Glutamatergic neuron (in vitro differentiated cells): Measurements from ENCODE around the gene NCOA4. TPM values are rescaled to one million over a fixed set of nuclear protein-coding genes. Genes with fewer than 3 reads are reported as not detected.

ENCODE experiments used
- DNase-seq: peaks from one replicate; pipeline ENCODE4 v3.0.0; 2022
- H3K27ac Mint-ChIP-seq: one replicate; pipeline ENCODE4 v1.8.0; 2020; ENCODE audit warnings: mild to moderate bottlenecking, mixed read lengths, inconsistent platforms; ENCODE audit not compliant: unreplicated experiment
- H3K27me3 Mint-ChIP-seq: one replicate; pipeline ENCODE4 v1.8.0; 2020; ENCODE audit warnings: mild to moderate bottlenecking, moderate library complexity, mixed read lengths, inconsistent platforms; ENCODE audit not compliant: unreplicated experiment
- H3K36me3 Mint-ChIP-seq: one replicate; pipeline ENCODE4 v1.8.0; 2020; ENCODE audit warnings: mild to moderate bottlenecking, mixed read lengths, inconsistent platforms; ENCODE audit not compliant: unreplicated experiment
- H3K4me1 Mint-ChIP-seq: one replicate; pipeline ENCODE4 v1.8.0; 2020; ENCODE audit warnings: mild to moderate bottlenecking, low read depth, mixed read lengths, inconsistent platforms; ENCODE audit not compliant: unreplicated experiment
- H3K4me3 Mint-ChIP-seq: one replicate; pipeline ENCODE4 v1.8.0; 2020; ENCODE audit warnings: mild to moderate bottlenecking, mixed read lengths, inconsistent platforms; ENCODE audit not compliant: unreplicated experiment
- H3K9me3 Mint-ChIP-seq: one replicate; pipeline ENCODE4 v1.8.0; 2020; ENCODE audit warnings: mild to moderate bottlenecking, moderate library complexity, mixed read lengths, inconsistent platforms; ENCODE audit not compliant: unreplicated experiment
- total RNA-seq: library from RNA; stranded (reverse); fragmentation: NEBNext Ultra II Directional; extraction: Animal tissue kit (Norgen Biotek cat#: 25700); gene quantifications from one replicate; pipeline ENCODE4 v1.2.1, GENCODE V29; 2021; ENCODE audit not compliant: unreplicated experiment
- TF ChIP-seq, protein P1 (sequence below): fragments of 200-600 bp; sonication (generic); IDR thresholded peaks from one replicate; pipeline ENCODE4 v1.5.0; 2021; ENCODE audit not compliant: partially characterized antibody, unreplicated experiment

The NCOA4 gene
- total RNA-seq, 1 donor from 2014 or later: 90.5 TPM

DNA sequence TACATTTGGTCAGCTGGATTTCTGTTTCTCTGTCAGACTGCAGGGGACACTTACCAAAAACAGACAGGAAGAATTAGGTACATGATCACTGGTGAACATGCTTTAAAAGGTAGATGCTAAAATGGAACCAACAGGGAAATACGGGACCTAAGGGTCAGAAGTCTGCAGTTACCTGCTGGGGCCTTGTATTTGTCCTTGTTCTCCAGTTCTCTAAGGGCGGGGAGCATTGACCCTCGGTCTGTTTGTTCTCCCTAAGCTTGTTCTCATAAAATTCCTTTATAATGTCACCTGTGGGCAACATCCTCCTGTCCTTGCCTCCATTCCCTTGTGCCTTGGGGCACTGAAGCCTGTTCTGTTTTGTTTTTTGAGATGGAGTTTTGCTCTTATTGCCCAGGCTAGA lies 45.4 kb upstream of the NCOA4 start:
- TF ChIP-seq, protein P1, sequence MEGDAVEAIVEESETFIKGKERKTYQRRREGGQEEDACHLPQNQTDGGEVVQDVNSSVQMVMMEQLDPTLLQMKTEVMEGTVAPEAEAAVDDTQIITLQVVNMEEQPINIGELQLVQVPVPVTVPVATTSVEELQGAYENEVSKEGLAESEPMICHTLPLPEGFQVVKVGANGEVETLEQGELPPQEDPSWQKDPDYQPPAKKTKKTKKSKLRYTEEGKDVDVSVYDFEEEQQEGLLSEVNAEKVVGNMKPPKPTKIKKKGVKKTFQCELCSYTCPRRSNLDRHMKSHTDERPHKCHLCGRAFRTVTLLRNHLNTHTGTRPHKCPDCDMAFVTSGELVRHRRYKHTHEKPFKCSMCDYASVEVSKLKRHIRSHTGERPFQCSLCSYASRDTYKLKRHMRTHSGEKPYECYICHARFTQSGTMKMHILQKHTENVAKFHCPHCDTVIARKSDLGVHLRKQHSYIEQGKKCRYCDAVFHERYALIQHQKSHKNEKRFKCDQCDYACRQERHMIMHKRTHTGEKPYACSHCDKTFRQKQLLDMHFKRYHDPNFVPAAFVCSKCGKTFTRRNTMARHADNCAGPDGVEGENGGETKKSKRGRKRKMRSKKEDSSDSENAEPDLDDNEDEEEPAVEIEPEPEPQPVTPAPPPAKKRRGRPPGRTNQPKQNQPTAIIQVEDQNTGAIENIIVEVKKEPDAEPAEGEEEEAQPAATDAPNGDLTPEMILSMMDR: no peak
- H3K9me3 Mint-ChIP-seq: no peaks in the 10 kb centered on the region
- DNase-seq: no peak
- no peaks in the 10 kb centered on the region for H3K4me1 Mint-ChIP-seq
- no peak overlapping the region for H3K27ac Mint-ChIP-seq
- no peaks in the 10 kb centered on the region for H3K27me3 Mint-ChIP-seq
- no peak overlapping the region for H3K4me3 Mint-ChIP-seq
- H3K36me3 Mint-ChIP-seq: no peaks in the 10 kb centered on the region

DNA sequence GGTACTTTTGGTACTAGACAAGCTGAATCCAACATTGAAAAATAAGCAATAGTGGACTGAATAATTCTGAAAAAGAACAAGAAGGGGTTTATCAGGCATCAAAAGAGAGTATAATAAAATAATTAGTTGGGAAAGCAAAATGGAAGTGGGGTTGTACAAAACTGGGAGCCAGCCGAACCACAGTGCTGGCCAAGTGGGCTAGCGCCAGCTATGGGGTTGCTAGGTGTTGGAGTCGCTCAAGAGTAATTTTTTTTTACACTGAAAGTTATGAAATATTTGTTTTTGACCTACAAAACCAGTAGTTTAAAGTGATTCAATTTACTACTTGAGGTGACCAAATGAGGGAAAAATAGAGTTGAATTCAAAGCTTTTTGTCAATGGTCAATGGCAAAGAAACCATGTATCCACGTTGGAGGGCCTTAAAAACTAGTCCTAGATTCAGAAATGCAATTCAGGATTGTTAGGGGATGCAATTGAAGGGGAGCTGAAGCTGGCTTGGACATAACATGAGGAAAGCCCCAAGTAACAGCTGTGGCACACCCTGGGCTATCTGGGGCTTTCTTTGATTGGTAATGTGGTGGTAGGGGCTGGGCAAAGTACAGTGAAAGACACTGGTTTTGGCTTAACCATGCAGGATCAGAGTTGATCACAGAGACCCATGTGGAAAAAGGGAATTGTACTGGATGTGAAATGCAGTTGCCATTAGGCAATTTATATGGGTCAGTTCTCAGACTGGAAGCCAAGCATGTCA lies 43.9 kb upstream of the NCOA4 start:
- TF ChIP-seq, protein P1: no peak
- no peak for DNase-seq
- Mint-ChIP-seq H3K4me3 (no peak overlapping the region), H3K4me1 (no peaks in the 10 kb centered on the region), H3K9me3 (no peaks in the 10 kb centered on the region), H3K36me3 (no peaks in the 10 kb centered on the region), H3K27ac (no peak overlapping the region), H3K27me3 (no peaks in the 10 kb centered on the region)

DNA sequence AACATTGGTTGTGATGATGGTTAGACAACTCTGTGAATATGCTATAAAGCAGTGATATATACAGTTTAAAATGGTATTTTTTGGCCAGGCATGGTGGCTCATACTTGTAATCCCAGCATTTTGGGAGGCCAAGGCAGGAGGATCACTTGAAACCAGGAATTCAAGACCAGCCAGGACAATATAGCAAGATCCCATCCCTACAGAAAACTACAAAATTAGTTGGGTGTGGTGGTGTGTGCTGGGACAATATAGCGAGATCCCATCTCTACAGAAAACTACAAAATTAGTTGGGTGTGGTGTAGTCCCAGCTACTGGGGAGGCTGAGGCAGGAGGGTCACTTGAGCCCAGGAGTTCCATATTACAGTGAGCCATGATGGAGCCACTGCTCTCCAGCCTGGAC lies 43.1 kb upstream of the NCOA4 start:
- no peak for DNase-seq
- no peaks in the 10 kb centered on the region for H3K9me3 Mint-ChIP-seq
- TF ChIP-seq, protein P1: no peak
- H3K4me1 Mint-ChIP-seq: no peaks in the 10 kb centered on the region
- no peaks in the 10 kb centered on the region for H3K27me3 Mint-ChIP-seq
- no peak overlapping the region for H3K4me3 Mint-ChIP-seq
- H3K27ac Mint-ChIP-seq: no peak overlapping the region
- H3K36me3 Mint-ChIP-seq: no peaks in the 10 kb centered on the region

DNA sequence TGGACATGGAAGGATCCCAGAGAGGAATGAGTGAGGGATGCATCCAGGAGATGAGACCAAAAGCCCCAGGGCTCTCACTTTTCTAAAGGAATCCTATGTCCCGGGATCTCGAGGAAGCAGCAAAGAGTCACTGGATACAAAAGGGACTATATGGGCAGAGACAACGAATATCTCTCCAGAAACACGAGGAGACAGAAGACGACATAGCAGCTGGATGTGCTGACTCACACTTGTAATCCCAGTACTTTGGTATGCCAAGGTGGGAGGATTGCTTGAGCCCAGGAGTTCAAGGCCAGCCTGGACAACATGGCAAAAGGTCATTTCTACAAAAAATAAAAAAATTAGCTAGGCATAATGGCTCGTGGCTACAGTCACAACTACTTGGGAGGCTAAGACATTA lies 40.3 kb upstream of the NCOA4 start:
- no peak for DNase-seq
- no peak overlapping the region for H3K4me3 Mint-ChIP-seq
- H3K9me3 Mint-ChIP-seq: peaks cover 1% of the 10 kb centered on the region
- H3K27ac Mint-ChIP-seq: no peak overlapping the region
- H3K36me3 Mint-ChIP-seq: no peaks in the 10 kb centered on the region
- TF ChIP-seq, protein P1: no peak
- no peaks in the 10 kb centered on the region for H3K4me1 Mint-ChIP-seq
- no peaks in the 10 kb centered on the region for H3K27me3 Mint-ChIP-seq

DNA sequence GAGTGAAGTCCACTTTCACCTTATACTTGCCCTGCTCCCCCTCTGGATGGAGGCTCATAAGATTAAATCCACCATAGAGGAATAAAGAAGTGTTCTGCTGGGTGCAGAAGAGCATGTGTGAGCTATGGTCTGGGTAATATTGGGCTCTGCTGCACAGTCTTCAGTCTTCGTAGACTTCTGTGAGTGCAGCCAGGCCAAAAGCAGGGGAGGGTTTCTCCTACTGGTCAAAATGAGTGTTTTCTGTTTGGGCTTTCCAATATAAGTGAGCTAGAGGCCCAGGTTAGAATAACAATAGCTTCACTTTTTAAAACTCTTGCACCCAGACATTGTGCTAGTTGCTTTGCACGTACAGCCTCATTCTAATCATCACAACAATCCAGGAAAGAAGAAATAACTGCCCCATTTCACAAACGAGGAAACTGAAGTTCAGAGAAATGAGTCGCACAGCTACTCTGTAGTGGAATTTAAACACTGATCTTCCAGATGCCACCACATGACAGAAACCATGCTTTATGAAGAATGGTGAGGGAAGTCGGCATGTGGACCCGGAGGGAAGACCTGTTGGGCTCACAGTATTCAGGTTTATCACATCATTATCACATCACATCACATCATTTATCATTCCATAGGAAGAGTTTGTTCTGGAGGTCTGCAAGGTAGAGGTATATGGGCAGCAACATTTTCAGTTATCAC lies 39.5 kb upstream of the NCOA4 start:
- H3K9me3 Mint-ChIP-seq: peaks cover 1% of the 10 kb centered on the region
- no peak overlapping the region for H3K27ac Mint-ChIP-seq
- no peak for DNase-seq
- no peaks in the 10 kb centered on the region for H3K4me1 Mint-ChIP-seq
- no peaks in the 10 kb centered on the region for H3K27me3 Mint-ChIP-seq
- TF ChIP-seq, protein P1: no peak
- H3K36me3 Mint-ChIP-seq: no peaks in the 10 kb centered on the region
- no peak overlapping the region for H3K4me3 Mint-ChIP-seq
